Prostate gland (tissue), 2 donors: ENCODE measurements around the gene STUB1.

Experiments used
- CTCF ChIP-seq, 4 experiments: fragments of 200-600 bp in 2 of 4; fragments of 450-650 bp in 2 of 4; sonication (generic) in 2 of 4; IDR thresholded peaks; 1 replicate in 3 of 4; 2 replicates in 1 of 4; pipeline ENCODE4 v1.5.1; 2016 to 2019; ENCODE audit warnings: antibody characterized with exemption in 4 of 4, mild to moderate bottlenecking in 2 of 4, moderate library complexity in 2 of 4
- POLR2A ChIP-seq: fragments of 450-650 bp; IDR thresholded peaks from one replicate; pipeline ENCODE4 v1.6.1; 2016; ENCODE audit warnings: antibody characterized with exemption, mild to moderate bottlenecking

- TF ChIP-seq POLR2A (no peak), CTCF (IDR thresholded peaks at IDR 0.05) (no peak)
Observed at GRCh38 chr16:640614-641013, 39.6 kb upstream of the STUB1 start.
